Measurements from ENCODE around the gene TLCD5. TPM values are rescaled to one million over a fixed set of nuclear protein-coding genes. Genes with fewer than 3 reads are reported as not detected.

The TLCD5 gene
- polyA plus RNA-seq, 1 donor (not counting 4 experiments of a cell fraction or from before 2014, with no cell fraction given): 4.0 TPM

GRCh38 chr11:120280600-120281051, 44.5 kb upstream of the TLCD5 start:
- Histone ChIP-seq H3K4me2 (ENCODE audit: control insufficient read depth, extremely low read depth, insufficient read depth, low read depth, low read length) (peak overlapping the region; percentile 9), H3K27ac (ENCODE audit: control insufficient read depth, insufficient read depth, low read length) (no peak overlapping the region), H4K20me1 (ENCODE audit: control insufficient read depth, extremely low read depth, insufficient read depth, low read length) (no peaks in the 10 kb centered on the region), H3K36me3 (ENCODE audit: control insufficient read depth in 2 of 2, extremely low read depth in 1 of 2, insufficient read depth in 2 of 2, low read length in 2 of 2) (no peaks in the 10 kb centered on the region), H3K79me2 (ENCODE audit: control insufficient read depth, insufficient read depth, low read length) (no peaks in the 10 kb centered on the region), H3K4me3 (ENCODE audit: control insufficient read depth in 2 of 3, extremely low read depth in 1 of 3, insufficient read depth in 2 of 3, low read depth in 1 of 3, low read length in 3 of 3) (no peak overlapping the region), H3K9me1 (ENCODE audit: control insufficient read depth, extremely low read depth, insufficient read depth, low read length) (no peaks in the 10 kb centered on the region), H3K9ac (ENCODE audit: control insufficient read depth, extremely low read depth, insufficient read depth, low read length) (no peak overlapping the region), H3K4me1 (ENCODE audit: control insufficient read depth, extremely low read depth, insufficient read depth, low read length) (peaks cover 12% of the 10 kb centered on the region), H3K9me3 (ENCODE audit: control insufficient read depth, low read depth, low read length) (no peaks in the 10 kb centered on the region), H3K27me3 (ENCODE audit: control insufficient read depth, extremely low read depth, insufficient read depth, low read length) (no peaks in the 10 kb centered on the region), H2AFZ (ENCODE audit: control insufficient read depth, low read length) (no peak overlapping the region)
- TF ChIP-seq EZH2 (IDR thresholded peaks at IDR 0.05; ENCODE audit: low read length) (no peak), CTCF (optimal IDR thresholded peaks at IDR 0.05 in 1 of 3, IDR thresholded peaks at IDR 0.05 in 1 of 3, conservative IDR thresholded peaks at IDR 0.05 in 1 of 3; ENCODE audit: extremely low read depth in 1 of 3, insufficient read depth in 2 of 3, low read length in 3 of 3) (no peak)
- dilution Hi-C loops (cut with MboI; ENCODE audit: extremely low pct_ligation_motif_present, low sequenced_read_pairs): no loop called here
- DNase-seq (ENCODE audit: low read depth, low spot score) (no peak), FAIRE-seq (no peak)

GRCh38 chr11:120281143-120281795, 43.8 kb upstream of the TLCD5 start:
- Histone ChIP-seq H3K9ac (ENCODE audit: control insufficient read depth, extremely low read depth, insufficient read depth, low read length) (no peak overlapping the region), H3K36me3 (ENCODE audit: control insufficient read depth in 2 of 2, extremely low read depth in 1 of 2, insufficient read depth in 2 of 2, low read length in 2 of 2) (no peaks in the 10 kb centered on the region), H4K20me1 (ENCODE audit: control insufficient read depth, extremely low read depth, insufficient read depth, low read length) (no peaks in the 10 kb centered on the region), H3K9me3 (ENCODE audit: control insufficient read depth, low read depth, low read length) (no peaks in the 10 kb centered on the region), H3K9me1 (ENCODE audit: control insufficient read depth, extremely low read depth, insufficient read depth, low read length) (no peaks in the 10 kb centered on the region), H3K79me2 (ENCODE audit: control insufficient read depth, insufficient read depth, low read length) (no peaks in the 10 kb centered on the region), H3K4me3 (ENCODE audit: control insufficient read depth in 2 of 3, extremely low read depth in 1 of 3, insufficient read depth in 2 of 3, low read depth in 1 of 3, low read length in 3 of 3) (no peak overlapping the region), H3K4me2 (ENCODE audit: control insufficient read depth, extremely low read depth, insufficient read depth, low read depth, low read length) (peak overlapping the region; percentile 9), H2AFZ (ENCODE audit: control insufficient read depth, low read length) (no peak overlapping the region), H3K27me3 (ENCODE audit: control insufficient read depth, extremely low read depth, insufficient read depth, low read length) (no peaks in the 10 kb centered on the region), H3K27ac (ENCODE audit: control insufficient read depth, insufficient read depth, low read length) (no peak overlapping the region), H3K4me1 (ENCODE audit: control insufficient read depth, extremely low read depth, insufficient read depth, low read length) (peaks cover 12% of the 10 kb centered on the region)
- TF ChIP-seq CTCF (optimal IDR thresholded peaks at IDR 0.05 in 1 of 3, IDR thresholded peaks at IDR 0.05 in 1 of 3, conservative IDR thresholded peaks at IDR 0.05 in 1 of 3; ENCODE audit: extremely low read depth in 1 of 3, insufficient read depth in 2 of 3, low read length in 3 of 3): no peak
- no peak for TF ChIP-seq EZH2 (IDR thresholded peaks at IDR 0.05; ENCODE audit: low read length)
- no peak for FAIRE-seq
- dilution Hi-C loops (cut with MboI; ENCODE audit: extremely low pct_ligation_motif_present, low sequenced_read_pairs): no loop called here
- DNase-seq (ENCODE audit: low read depth, low spot score): no peak
